Metanephros (tissue), 2 donors: ENCODE results near the gene RAB3IL1. TPM values are rescaled to one million over a fixed set of nuclear protein-coding genes. Genes with fewer than 3 reads are reported as not detected.

Source experiments
- small RNA-seq: library from RNA; depleted of rRNA; stranded (forward); fragments of <200 nt; gene quantifications from one replicate; pipeline ENCODE3, GENCODE V24; 2014; ENCODE audit warnings: low replicate concordance
- total RNA-seq: library from RNA; depleted of rRNA; stranded (reverse); fragments of >200 nt; gene quantifications from one replicate; pipeline ENCODE4 v1.2.3, GENCODE V29; 2014

The RAB3IL1 gene
- total RNA-seq = 22.1 TPM

GRCh38 chr11:61917334-61918109 lies at the start of gene RAB3IL1:
TSS of gene RAB3IL1 (minus strand) at chr11:61917566. CDS start at chr11:61917367, 199 bp downstream.

GRCh38 chr11:61950035-61950547 lies 32.7 kb upstream of the RAB3IL1 start, which contains the start of gene BEST1:
TSS of gene BEST1 (plus strand) at chr11:61950351. CDS start at chr11:61951807, 1,456 bp downstream.

GRCh38 chr11:61891331-61892084 lies 25.9 kb downstream of the RAB3IL1 start, which contains the start of gene FADS3:
TSS of gene FADS3 (minus strand) at chr11:61891545. CDS start at chr11:61891381, 164 bp downstream.

Small RNA genes within 50 kb of the gene (small RNA-seq; reads per million reads assigned to genes)
- not detected for gene MIR6746
- not detected for gene RNU6-1243P

Other genes with a start within 250 kb of the RAB3IL1 start
- gene DAGLA, start 237.2 kb downstream of the RAB3IL1 start, total RNA-seq = 3.6 TPM
- gene MYRF, start 164.9 kb downstream of the RAB3IL1 start, total RNA-seq = 12.7 TPM
- 117 TPM for gene TMEM258, start 125.0 kb downstream of the RAB3IL1 start, total RNA-seq
- 22.5 TPM for gene FEN1, start 124.7 kb downstream of the RAB3IL1 start, total RNA-seq
- 25.9 TPM for gene FADS1, start 100.6 kb downstream of the RAB3IL1 start, total RNA-seq
- gene FADS2, start 89.3 kb downstream of the RAB3IL1 start, total RNA-seq = 35.3 TPM
- gene FADS3, start 26.0 kb downstream of the RAB3IL1 start, total RNA-seq = 17.5 TPM
- gene BEST1, start 32.8 kb upstream of the RAB3IL1 start, total RNA-seq = 1.9 TPM
- gene FTH1, start 50.1 kb upstream of the RAB3IL1 start, total RNA-seq = 658 TPM
- 20.1 TPM for gene INCENP, start 206.4 kb upstream of the RAB3IL1 start, total RNA-seq